GM12878 (cell line): ENCODE measurements around the gene OSM. TPM values are rescaled to one million over a fixed set of nuclear protein-coding genes. Genes with fewer than 3 reads are reported as not detected.
A peak's percentile ranks its signal among the peaks of the same experiment; 100 is the strongest.

Source experiments
- ATAC-seq: fragments of 200-7000 bp; cut with Tn5 transposase; 3 replicates; pipeline ENCODE4 v1.9.1; 2020; ENCODE audit warnings: mild to moderate bottlenecking, moderate library complexity
- BruUV-seq: library from RNA; stranded (reverse); fragments of 400-500 nt; replicated peaks from 2 replicates; lab custom pipeline; 2021; lab: Mats Ljungman, UMichigan
- CTCF ChIA-PET: fragments of 300-600 bp; sonication (Branson Sonifier 250); formaldehyde crosslinking; extraction: SDS; loops from one replicate; lab custom pipeline; 2021; ENCODE audit warnings: inconsistent platforms; lab: Yijun Ruan, JAX
- POLR2A ChIA-PET: fragments of 350-600 bp; formaldehyde crosslinking; extraction: SDS; loops from one replicate; lab custom pipeline; 2021; ENCODE audit warnings: inconsistent platforms; lab: Charles Lee
- RAD21 ChIA-PET: fragments of 300-600 bp; sonication (Branson Sonifier 250); formaldehyde crosslinking; loops from one replicate; lab custom pipeline; 2023; ENCODE audit warnings: antibody characterized with exemption; ENCODE audit not compliant: unreplicated experiment; lab: Charles Lee
- SMC1A ChIA-PET: fragments of 300-600 bp; sonication (Branson Sonifier 250); formaldehyde crosslinking; loops from one replicate; lab custom pipeline; 2023; ENCODE audit not compliant: unreplicated experiment, uncharacterized antibody; lab: Charles Lee
- DNase-seq: peaks from one replicate; pipeline ENCODE4 v3.0.0-alpha.2; 2011; ENCODE audit warnings: low read depth, low spot score
- FAIRE-seq: peaks from 3 replicates; lab custom pipeline; 2011; peaks lifted over from hg19 to GRCh38; lab: Jason Lieb, UNC
- H2AFZ ChIP-seq: 2 replicates; pipeline ENCODE4 v1.6.0; 2011; ENCODE audit warnings: low read depth, low read length, control low read depth; ENCODE audit not compliant: control insufficient read depth
- H3K27ac ChIP-seq: 2 replicates; pipeline ENCODE4 v1.5.1; 2011; ENCODE audit warnings: control low read depth; ENCODE audit not compliant: control insufficient read depth, insufficient read depth
- H3K27me3 ChIP-seq, 2 experiments: replicated peaks in 1 of 2; 2 replicates each; pipeline versions ENCODE4 v1.6.0 to v1.6.1; 2011; ENCODE audit warnings: low read length in 1 of 2; ENCODE audit not compliant: control insufficient read depth in 2 of 2, insufficient read depth in 2 of 2
- H3K36me3 ChIP-seq, 2 experiments: 2 replicates each; pipeline ENCODE4 v1.5.1; 2011; ENCODE audit warnings: low read length in 1 of 2; ENCODE audit not compliant: control insufficient read depth in 2 of 2, insufficient read depth in 2 of 2
- H3K4me1 ChIP-seq: 2 replicates; pipeline ENCODE4 v1.6.1; 2011; ENCODE audit warnings: mild to moderate bottlenecking, low read length, moderate library complexity, mixed read lengths; ENCODE audit not compliant: control insufficient read depth, insufficient read depth
- H3K4me2 ChIP-seq: 2 replicates; pipeline ENCODE4 v1.6.0; 2011; ENCODE audit warnings: control low read depth; ENCODE audit not compliant: control insufficient read depth, insufficient read depth
- H3K4me3 ChIP-seq: fragments of 200-600 bp; sonication (generic); 2 replicates; pipeline ENCODE4 v1.5.1; 2016
- H3K79me2 ChIP-seq: 2 replicates; pipeline ENCODE4 v1.6.0; 2011; ENCODE audit warnings: low read length; ENCODE audit not compliant: control insufficient read depth, insufficient read depth
- H3K9ac ChIP-seq: 2 replicates; pipeline ENCODE4 v1.8.0; 2011; ENCODE audit warnings: low read length, control low read depth, mixed read lengths; ENCODE audit not compliant: control insufficient read depth, insufficient read depth
- H3K9me3 ChIP-seq: replicated peaks from 3 replicates; pipeline ENCODE4 v1.5.1; 2011; ENCODE audit warnings: mild to moderate bottlenecking, low read length; ENCODE audit not compliant: control insufficient read depth, insufficient read depth
- H4K20me1 ChIP-seq: 2 replicates; pipeline ENCODE4 v1.6.0; 2011; ENCODE audit not compliant: control insufficient read depth, insufficient read depth
- ATF3 ChIP-seq: IDR thresholded peaks from 2 replicates; pipeline ENCODE4 v1.6.1; 2011; ENCODE audit warnings: low read depth, mild to moderate bottlenecking, low read length, moderate library complexity, borderline replicate concordance; ENCODE audit errors: extremely low read depth
- EZH2 ChIP-seq: IDR thresholded peaks from 2 replicates; pipeline ENCODE4 v1.6.1; 2012; ENCODE audit warnings: low read depth, mild to moderate bottlenecking, control low read depth, inconsistent platforms, low read length, borderline replicate concordance; ENCODE audit not compliant: control insufficient read depth
- MEF2B ChIP-seq: fragments of 450-650 bp; IDR thresholded peaks from 2 replicates; pipeline ENCODE4 v1.6.1; 2018; ENCODE audit warnings: mild to moderate bottlenecking, moderate library complexity; ENCODE audit not compliant: partially characterized antibody, poor library complexity, severe bottlenecking
- RBBP5 ChIP-seq: fragments of 200-600 bp; sonication (generic); conservative IDR thresholded peaks from 2 replicates; pipeline ENCODE4 v1.6.1; 2016
- REST ChIP-seq: IDR thresholded peaks from 2 replicates; pipeline ENCODE4 v1.6.1; 2012; ENCODE audit warnings: mild to moderate bottlenecking, low read depth, low read length
- SPI1 ChIP-seq: IDR thresholded peaks from 2 replicates; pipeline ENCODE4 v1.6.1; 2011; ENCODE audit warnings: low read depth, mild to moderate bottlenecking, low read length, moderate library complexity, borderline replicate concordance; ENCODE audit not compliant: insufficient read depth
- SREBF1 ChIP-seq: IDR thresholded peaks from 2 replicates; pipeline ENCODE4 v1.6.1; 2012; ENCODE audit warnings: mild to moderate bottlenecking, low read length
- TCF12 ChIP-seq: IDR thresholded peaks from 2 replicates; pipeline ENCODE4 v1.6.1; 2011; ENCODE audit warnings: low read depth, mild to moderate bottlenecking, low read length
- TCF3 ChIP-seq: IDR thresholded peaks from 2 replicates; pipeline ENCODE4 v1.6.1; 2012; ENCODE audit warnings: low read depth, mild to moderate bottlenecking, low read length, borderline replicate concordance; ENCODE audit not compliant: insufficient read depth
- WGBS: methylation state at CpG from one replicate; pipeline ENCODE4 v1.1.6; 2016; ENCODE audit warnings: low lambda C conversion rate; ENCODE audit not compliant: insufficient replicate concordance, insufficient coverage; ENCODE audit errors: missing lambda C conversion rate; 5-methylcytosine and 5-hydroxymethylcytosine counted together
- in situ Hi-C: fragments of 300-500 bp; cut with MboI; formaldehyde crosslinking; loops from 9 replicates; pipeline ENCODE4 v1.14.3; 2018; ENCODE audit warnings: mixed read lengths
- intact Hi-C: fragments of 100-400 bp; cut with micrococcal nuclease; formaldehyde crosslinking; loops from one replicate; pipeline ENCODE4 v1.14.2; 2022; ENCODE audit not compliant: unreplicated experiment
- polyA plus RNA-seq, 11 experiments: library from polyadenylated mRNA; depleted of rRNA in 4 of 11; unstranded in 6 of 11; stranded (reverse) in 5 of 11; fragments of >200 nt; fragmentation: Nextera tagmentation in 4 of 11; fragmentation: Illumina TruSeq in 1 of 11; extraction: Ambion mirVana in 4 of 11; extraction: Trizol in 1 of 11; gene quantifications; 1 replicate in 1 of 11; 2 replicates in 10 of 11; pipeline versions ENCODE4 v1.2.1 to v1.2.3, GENCODE V29; 2011 to 2016; ENCODE audit warnings: inconsistent platforms in 2 of 11, missing spikeins in 2 of 11, low read depth in 1 of 11
- total RNA-seq, 4 experiments: library from RNA; depleted of rRNA in 3 of 4; stranded (reverse); fragments of >200 nt in 3 of 4; fragmentation: Illumina TruSeq in 1 of 4; extraction: Trizol in 1 of 4; gene quantifications; 2 replicates each; pipeline versions ENCODE4 v1.2.1 to v1.2.3, GENCODE V29; 2013 to 2021

Gene OSM
- total and polyA plus RNA-seq, 10 of the 15 experiments (the other 5 are each of a cell fraction or from before 2014, with no cell fraction given), result 0.06 to 1.4 (median 0.59) TPM

GRCh38 chr22:30304495-30305244 is 38.0 kb upstream of the OSM start:
- H2AFZ ChIP-seq, result no peak overlapping the region
- peak overlapping the region; percentile 51; the same call in 1 of the 2 replicates for H3K4me3 ChIP-seq
- H3K27me3 ChIP-seq, result no peaks in the 10 kb centered on the region
- no peaks in the 10 kb centered on the region for H3K9me3 ChIP-seq
- intact Hi-C loops, result no loop called here
- H4K20me1 ChIP-seq, result no peaks in the 10 kb centered on the region
- BruUV-seq, result no TSS peak
- DNase-seq, result no peak
- CTCF ChIA-PET, result interaction anchor here (2.5 to 18.4 kb wide), 2 partner anchors 10 to 15 kb away, joined by 12 to 177 read pairs; partner anchors contain the start of gene CASTOR1
- SMC1A ChIA-PET, result interaction anchor here (0.7 to 9.7 kb wide), 6 partner anchors 11 to 120 kb away, joined by 3 to 92 read pairs (median 8); partner anchors contain the start of genes CASTOR1 and TBC1D10A
- RAD21 ChIA-PET, result interaction anchor here (1.0 to 8.2 kb wide), 6 partner anchors 9 to 61 kb away, joined by 3 to 88 read pairs (median 5); partner anchors contain the start of genes CASTOR1, CCDC157 and SF3A1
- H3K27ac ChIP-seq, result peak overlapping the region; percentile 96
- in situ Hi-C loops, result no loop called here
- peak; percentile 27 for ATAC-seq
- POLR2A ChIA-PET, result interaction anchor here (0.8 to 16.1 kb wide), 4 partner anchors 9 to 52 kb away, joined by 3 to 198 read pairs (median 9); partner anchors contain the start of genes CCDC157, SF3A1 and TBC1D10A
- H3K79me2 ChIP-seq, result peaks cover 51% of the 10 kb centered on the region
- H3K4me1 ChIP-seq, result peaks cover 77% of the 10 kb centered on the region
- H3K4me2 ChIP-seq, result peak overlapping the region; percentile 99
- H3K36me3 ChIP-seq, result peaks cover 16 to 19% of the 10 kb centered on the region in 2 experiments; a peak in 3 of 4 replicates
- TF ChIP-seq RBBP5 (no peak), REST (no peak), TCF3 (0 out of 2 replicates have a peak, but pooled peaks have one; percentile 6), SREBF1 (no peak), MEF2B (no peak), TCF12 (0 out of 2 replicates have a peak, but pooled peaks have one; percentile 15), EZH2 (no peak), SPI1 (0 out of 2 replicates have a peak, but pooled peaks have one; percentile 25), ATF3 (no peak)
- WGBS, result 40% methylated on average over 7 of the region's 7 CpGs
- FAIRE-seq, result no peak
- H3K9ac ChIP-seq, result peak overlapping the region; percentile 82
